GM12891 (cell line): ENCODE measurements around the gene GRPEL2.

ENCODE experiments used
- DNase-seq: peaks from one replicate; pipeline ENCODE4 v3.0.0; 2011; ENCODE audit warnings: low spot score; ENCODE audit not compliant: insufficient read length
- FAIRE-seq: peaks from 2 replicates; lab custom pipeline; 2011; peaks lifted over from hg19 to GRCh38; lab: Jason Lieb, UNC
- PAX5 ChIP-seq: IDR thresholded peaks from 2 replicates; pipeline ENCODE4 v1.6.1; 2011; ENCODE audit warnings: low read length, moderate library complexity, mild to moderate bottlenecking; ENCODE audit not compliant: insufficient read depth, severe bottlenecking
- POLR2A ChIP-seq: IDR thresholded peaks from 2 replicates; pipeline ENCODE4 v1.6.1; 2011; ENCODE audit warnings: low read depth, low read length, control low read depth
- POLR2AphosphoS5 ChIP-seq: IDR thresholded peaks from 2 replicates; pipeline ENCODE4 v1.6.1; 2011; ENCODE audit warnings: low read depth, low read length, control low read depth
- POU2F2 ChIP-seq: IDR thresholded peaks from 2 replicates; pipeline ENCODE4 v1.6.1; 2011; ENCODE audit warnings: low read depth, mild to moderate bottlenecking, control low read depth, low read length, moderate library complexity
- SPI1 ChIP-seq: IDR thresholded peaks from 2 replicates; pipeline ENCODE4 v1.6.1; 2011; ENCODE audit warnings: low read depth, low read length, control low read depth
- TAF1 ChIP-seq: IDR thresholded peaks from 2 replicates; pipeline ENCODE4 v1.6.1; 2011; ENCODE audit warnings: low read depth, low read length, control low read depth

Gene GRPEL2

DNA sequence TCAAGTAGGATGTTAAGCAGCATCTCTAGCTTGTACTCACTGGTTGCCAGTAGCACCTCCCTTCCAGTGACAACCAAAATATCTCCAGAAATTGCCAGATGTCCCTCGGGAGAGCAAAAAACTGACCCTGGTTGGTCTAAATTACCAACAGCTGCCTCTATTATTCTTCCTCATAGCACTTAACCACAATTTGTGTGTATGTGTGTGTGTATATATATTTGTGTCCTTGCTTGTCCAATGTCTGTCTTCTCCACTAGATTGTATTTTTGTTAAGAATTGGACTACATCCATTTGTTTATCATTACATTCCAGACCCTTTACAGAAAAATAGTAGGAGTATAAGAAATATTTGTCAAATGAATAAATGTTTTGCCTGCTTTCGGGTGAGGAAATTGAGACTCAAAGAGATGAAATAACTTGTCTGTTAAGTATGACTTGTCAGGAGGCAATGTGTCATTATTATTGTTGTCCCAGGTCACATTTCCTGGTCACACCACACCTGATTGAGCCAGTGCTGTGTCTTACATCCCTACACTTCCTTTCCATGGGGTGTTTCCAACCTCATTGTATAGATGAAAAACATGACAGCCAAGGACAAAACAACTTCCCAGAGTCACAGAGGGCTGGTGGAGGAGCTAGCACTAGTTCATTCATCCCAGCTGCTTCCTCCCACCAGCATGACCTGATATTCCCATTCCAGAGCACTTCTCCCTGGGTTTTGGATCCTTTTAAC lies 11.4 kb upstream of the GRPEL2 start:
- no peak for FAIRE-seq
- no peak for DNase-seq
- TF ChIP-seq POLR2AphosphoS5 (no peak), PAX5 (no peak), POU2F2 (no peak), POLR2A (no peak), TAF1 (no peak), SPI1 (no peak)

GRCh38 chr5:149337736-149338135 lies 7.6 kb upstream of the GRPEL2 start:
- no peak for FAIRE-seq
- TF ChIP-seq TAF1: no peak
- TF ChIP-seq POU2F2: no peak
- no peak for TF ChIP-seq SPI1
- no peak for TF ChIP-seq POLR2A
- TF ChIP-seq POLR2AphosphoS5: no peak
- TF ChIP-seq PAX5: no peak
- DNase-seq: no peak

- TF ChIP-seq SPI1 (no peak), PAX5 (no peak), POU2F2 (no peak), POLR2AphosphoS5 (no peak), POLR2A (no peak), TAF1 (no peak)
- FAIRE-seq (no peak), DNase-seq (no peak)
Measured at GRCh38 chr5:149338364-149338763, 6.9 kb upstream of the GRPEL2 start.

- no peak for TF ChIP-seq SPI1
- TF ChIP-seq TAF1: no peak
- no peak for TF ChIP-seq POLR2A
- TF ChIP-seq POLR2AphosphoS5: no peak
- TF ChIP-seq POU2F2: no peak
- FAIRE-seq (no peak), DNase-seq (no peak)
Measured at GRCh38 chr5:149340920-149341319, 4.4 kb upstream of the GRPEL2 start.

DNA sequence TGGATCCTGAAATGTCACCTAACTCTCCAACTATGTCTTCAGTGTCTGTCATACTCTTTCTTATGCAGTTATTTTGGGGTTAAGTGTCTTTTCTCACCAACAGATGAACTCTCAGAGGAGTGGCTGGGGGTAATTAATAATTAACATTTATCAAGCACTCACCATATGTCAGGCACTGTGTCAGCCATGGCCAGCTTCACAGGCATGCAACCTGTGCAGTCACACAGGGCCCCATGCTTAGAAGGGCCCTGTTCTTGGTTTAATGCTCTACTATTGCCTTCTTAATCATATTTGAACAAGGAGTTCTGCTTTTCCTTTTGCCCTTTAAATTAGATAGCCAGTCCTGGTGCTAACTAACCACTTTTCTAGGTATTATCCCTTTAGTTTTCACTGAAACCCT lies 3.4 kb upstream of the GRPEL2 start:
- no peak for DNase-seq
- TF ChIP-seq TAF1: no peak
- FAIRE-seq: no peak

DNA sequence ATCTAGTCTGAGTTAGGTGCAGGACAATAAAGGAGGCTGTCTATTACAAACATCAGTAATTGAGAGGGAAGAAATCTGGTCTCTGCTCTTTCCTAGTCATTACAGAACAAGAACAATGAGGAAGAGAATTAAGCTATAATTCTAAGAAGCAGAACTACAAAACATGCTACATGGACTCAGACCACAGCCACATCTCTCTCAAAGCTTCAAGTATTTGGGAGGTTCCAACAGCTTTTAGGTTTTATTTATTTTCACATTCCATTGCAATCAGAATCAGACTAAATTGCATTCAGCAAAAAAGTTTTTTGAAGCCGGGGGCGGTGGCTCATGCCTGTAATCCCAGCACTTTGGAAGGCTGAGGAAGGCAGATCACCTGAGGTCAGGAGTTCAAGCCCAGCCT lies 1.1 kb upstream of the GRPEL2 start:
- DNase-seq (no peak), FAIRE-seq (no peak)
- TF ChIP-seq SPI1 (no peak), PAX5 (no peak), POLR2A (no peak), POU2F2 (no peak), TAF1 (no peak), POLR2AphosphoS5 (no peak)

GRCh38 chr5:149345892-149346222 lies 558 bp downstream of the GRPEL2 start:
- no peak for DNase-seq
- no peak for TF ChIP-seq PAX5
- FAIRE-seq: no peak

- no peak for FAIRE-seq
- TF ChIP-seq TAF1 (no peak), POU2F2 (no peak), SPI1 (no peak), POLR2A (no peak), PAX5 (no peak), POLR2AphosphoS5 (no peak)
- no peak for DNase-seq
Measured at GRCh38 chr5:149348518-149348917, 3.2 kb downstream of the GRPEL2 start.

- FAIRE-seq: no peak
- no peak for TF ChIP-seq POLR2AphosphoS5
- no peak for TF ChIP-seq POU2F2
- DNase-seq: no peak
Measured at GRCh38 chr5:149349382-149349781, 4.1 kb downstream of the GRPEL2 start.

- FAIRE-seq (no peak), DNase-seq (no peak)
- TF ChIP-seq TAF1: no peak
- TF ChIP-seq POLR2AphosphoS5: no peak
- no peak for TF ChIP-seq POU2F2
Measured at GRCh38 chr5:149352169-149352568, 6.9 kb downstream of the GRPEL2 start.

DNA sequence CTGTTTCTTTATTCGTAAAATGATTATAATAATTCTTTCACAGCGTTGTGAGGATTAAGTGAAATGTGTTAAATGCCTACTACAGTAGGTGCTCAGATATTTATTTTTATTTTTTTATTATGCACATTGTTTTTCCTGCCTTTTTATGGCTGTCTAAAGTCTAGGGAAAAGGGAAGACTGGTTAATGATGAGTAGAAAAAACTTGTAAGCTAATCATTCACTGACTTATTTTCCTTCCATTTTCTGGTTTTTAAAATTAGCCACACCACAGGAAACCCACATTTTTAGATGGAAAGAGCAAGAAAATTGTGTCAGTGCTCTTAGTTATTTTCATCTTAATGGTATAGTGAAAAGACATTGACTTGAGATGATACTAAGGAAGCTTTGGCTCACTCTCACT lies 8.6 kb downstream of the GRPEL2 start:
- TF ChIP-seq POLR2AphosphoS5: no peak
- TF ChIP-seq TAF1: no peak
- TF ChIP-seq SPI1: no peak
- TF ChIP-seq POU2F2: no peak
- TF ChIP-seq PAX5: no peak
- no peak for TF ChIP-seq POLR2A
- FAIRE-seq: no peak
- no peak for DNase-seq
